NCI-H460 (cell line): ENCODE measurements around the gene PGP. TPM values are rescaled to one million over a fixed set of nuclear protein-coding genes. Genes with fewer than 3 reads are reported as not detected.

ENCODE experiments used
- DNase-seq: peaks from one replicate; pipeline ENCODE4 v3.0.0-alpha.2; 2016; ENCODE audit warnings: low read depth; ENCODE audit errors: extremely low read depth
- total RNA-seq: library from RNA; depleted of rRNA; stranded (reverse); fragments of >200 nt; shearing (Covaris generic); gene quantifications from 2 replicates; pipeline ENCODE4 v1.2.3, GENCODE V29; 2014

PGP gene
- total RNA-seq, 1 experiment from 2014 or later, result 8.6 TPM

DNA sequence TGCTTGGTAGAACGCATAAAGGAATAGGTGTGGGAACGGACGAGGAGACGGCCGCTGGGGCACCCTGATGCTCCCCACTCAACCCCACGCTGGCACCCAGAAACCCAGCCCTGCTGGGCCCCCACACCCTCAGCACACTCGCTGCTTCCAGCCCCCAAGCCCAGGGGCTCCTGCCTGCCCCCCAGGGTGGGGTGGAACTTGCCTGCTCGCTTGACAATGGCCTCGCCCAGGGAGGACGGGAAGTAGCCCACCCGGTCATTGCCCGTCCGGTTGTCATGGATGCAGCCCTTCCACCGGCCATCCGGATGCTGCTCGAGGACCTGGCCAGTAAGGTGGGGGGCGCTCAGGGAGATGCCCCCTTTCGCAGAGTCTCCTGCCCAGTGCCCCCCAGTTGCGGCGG lies 28.1 kb downstream of the PGP start:
- no peak for DNase-seq

GRCh38 chr16:2186064-2186463 lies 28.6 kb downstream of the PGP start:
- DNase-seq, result no peak

DNA sequence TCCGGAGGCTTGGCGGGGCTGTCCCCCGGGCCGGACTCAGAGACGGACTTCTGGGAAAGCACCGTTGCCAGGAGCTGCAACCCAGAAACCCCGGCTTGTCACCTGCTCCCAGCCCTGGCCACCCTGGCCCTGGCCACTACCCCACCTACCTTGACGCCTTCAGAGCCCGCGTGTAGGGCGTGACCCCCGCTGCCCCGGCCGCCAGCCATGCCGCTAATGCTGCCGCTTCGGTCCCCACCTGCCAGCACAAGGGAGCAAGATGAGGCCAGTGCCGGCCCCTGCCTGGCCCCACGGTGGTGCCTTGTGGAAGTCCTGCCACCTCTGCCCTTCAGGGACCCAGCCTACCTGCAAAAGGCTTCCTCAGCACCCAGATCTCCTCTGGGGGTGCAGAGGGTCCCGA lies 29.7 kb downstream of the PGP start:
- no peak for DNase-seq

GRCh38 chr16:2184346-2184745 lies 30.3 kb downstream of the PGP start:
- DNase-seq, result no peak

DNA sequence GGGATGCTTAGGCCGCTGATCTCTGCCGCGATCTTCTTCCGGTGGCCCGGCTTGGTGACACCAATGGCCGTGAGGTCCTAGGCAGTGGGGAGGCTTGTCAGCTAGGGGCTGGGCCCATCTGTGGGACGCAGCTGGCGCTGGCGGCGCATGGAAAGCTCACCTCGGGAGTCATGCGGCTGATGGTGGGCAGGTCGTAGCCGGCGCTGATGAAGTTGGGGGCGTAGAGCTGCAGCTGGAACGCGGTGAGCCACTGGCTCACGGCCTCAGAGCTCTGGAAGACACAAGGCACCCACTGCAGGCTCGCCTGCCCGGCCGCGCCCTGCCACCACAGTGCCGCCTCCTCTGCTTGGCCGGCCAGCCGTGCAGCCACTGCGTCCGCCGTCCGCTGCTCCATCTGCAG lies 31.0 kb downstream of the PGP start:
- no peak for DNase-seq

DNA sequence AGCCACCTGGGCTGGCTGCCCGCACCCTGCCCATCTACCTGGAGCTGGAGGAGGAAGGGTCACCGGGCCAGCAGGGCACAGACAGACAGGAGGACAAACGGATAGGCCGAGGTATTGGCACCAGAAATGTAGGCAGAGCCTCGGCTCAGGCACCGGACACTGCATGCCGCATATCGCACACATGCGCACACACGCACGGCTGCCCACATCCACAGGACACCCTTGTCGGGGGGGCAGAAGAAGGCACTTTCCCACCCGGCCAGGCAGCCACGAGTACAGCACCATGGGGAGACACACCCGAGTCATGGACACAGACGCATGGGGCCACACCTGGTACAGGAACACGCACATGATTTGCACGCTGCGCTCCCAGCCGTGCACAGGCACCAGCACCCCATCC lies 32.7 kb downstream of the PGP start:
- DNase-seq, result no peak

GRCh38 chr16:2180962-2181923 lies 33.4 kb downstream of the PGP start:
- DNase-seq, result no peak

DNA sequence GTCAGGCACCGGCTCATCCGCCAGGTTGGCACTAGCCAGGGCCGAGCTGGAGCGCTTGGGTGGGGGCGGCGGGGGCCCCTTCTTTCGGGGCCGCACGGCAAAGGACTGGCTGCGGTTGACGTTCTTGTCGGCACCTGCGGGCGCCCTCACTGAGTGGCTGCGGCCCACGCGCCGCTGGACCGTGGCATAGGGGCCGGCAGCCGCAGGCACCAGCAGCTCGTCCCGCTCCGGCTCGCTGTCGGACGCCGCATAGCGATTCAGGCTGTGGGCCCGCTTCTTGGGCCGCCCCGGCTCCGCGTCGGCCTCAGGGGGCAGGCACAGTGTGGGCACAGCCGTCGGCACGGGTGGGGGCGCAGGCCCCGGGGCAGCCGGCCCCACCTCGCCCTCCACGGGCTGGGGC lies 34.2 kb downstream of the PGP start:
- no peak for DNase-seq

- DNase-seq, result no peak
Observed at GRCh38 chr16:2179576-2179975, 35.1 kb downstream of the PGP start.

DNA sequence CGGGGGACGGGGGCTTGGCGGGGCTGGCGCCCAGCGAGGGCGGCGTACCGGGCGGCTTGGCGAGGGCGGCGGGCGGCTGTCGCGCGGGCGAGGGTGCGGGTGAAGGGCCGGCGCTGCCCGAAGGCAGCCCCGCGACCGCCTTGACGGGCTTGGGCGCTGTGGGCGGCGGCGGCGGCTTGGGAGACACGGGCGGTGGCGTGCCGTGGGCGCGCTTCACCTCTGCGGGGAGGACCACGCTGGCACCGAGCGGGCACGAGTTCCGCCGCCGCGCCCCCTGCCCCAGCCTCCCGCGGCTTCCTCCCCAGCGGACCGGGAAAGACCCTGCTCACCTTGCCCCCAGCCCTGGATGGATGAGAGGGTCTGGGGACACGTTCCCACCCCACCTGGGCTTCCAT lies 35.5 kb downstream of the PGP start:
- no peak for DNase-seq

GRCh38 chr16:2178321-2179106 lies 36.1 kb downstream of the PGP start:
- no peak for DNase-seq

GRCh38 chr16:2177561-2177960 lies 37.1 kb downstream of the PGP start:
- no peak for DNase-seq

DNA sequence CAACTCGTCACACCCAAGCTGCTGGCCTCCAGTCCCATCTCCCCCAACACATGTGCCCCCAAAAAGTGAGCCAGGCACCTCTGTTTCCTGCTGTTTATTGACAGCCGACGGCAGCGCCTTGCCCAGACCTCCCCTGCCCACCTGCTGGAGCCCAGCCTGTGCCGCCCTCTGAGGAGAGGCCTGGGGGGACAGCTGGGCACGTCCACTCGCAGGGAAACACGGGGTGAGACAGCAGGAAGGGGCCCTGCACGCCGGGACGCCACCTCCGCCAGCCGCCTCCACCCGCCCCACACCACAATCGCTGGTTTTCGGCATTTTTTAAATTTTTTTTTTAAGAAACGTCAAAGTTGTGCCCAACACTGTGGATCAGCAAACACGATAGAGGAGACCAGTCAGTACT lies 37.5 kb downstream of the PGP start:
- DNase-seq, result no peak

- DNase-seq, result no peak
Observed at GRCh38 chr16:2176047-2176446, 38.6 kb downstream of the PGP start.

GRCh38 chr16:2175454-2175853 lies 39.2 kb downstream of the PGP start:
- no peak for DNase-seq

GRCh38 chr16:2174396-2175131 lies 40.1 kb downstream of the PGP start:
- DNase-seq, result no peak

DNA sequence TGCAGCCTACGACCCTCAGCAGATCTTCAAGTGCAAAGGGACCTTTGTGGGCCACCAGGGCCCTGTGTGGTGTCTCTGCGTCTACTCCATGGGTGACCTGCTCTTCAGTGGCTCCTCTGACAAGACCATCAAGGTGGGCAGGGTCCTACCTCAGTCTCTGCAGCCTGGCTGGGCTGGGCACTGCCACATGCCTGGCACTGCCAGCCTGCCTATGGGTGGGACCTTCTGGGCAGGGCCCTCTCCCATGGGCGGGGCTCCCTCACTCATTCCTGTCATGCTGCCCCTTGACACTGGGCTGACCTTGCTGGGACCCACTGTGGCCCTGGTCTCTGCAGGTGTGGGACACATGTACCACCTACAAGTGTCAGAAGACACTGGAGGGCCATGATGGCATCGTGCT lies 40.7 kb downstream of the PGP start:
- DNase-seq, result no peak

DNA sequence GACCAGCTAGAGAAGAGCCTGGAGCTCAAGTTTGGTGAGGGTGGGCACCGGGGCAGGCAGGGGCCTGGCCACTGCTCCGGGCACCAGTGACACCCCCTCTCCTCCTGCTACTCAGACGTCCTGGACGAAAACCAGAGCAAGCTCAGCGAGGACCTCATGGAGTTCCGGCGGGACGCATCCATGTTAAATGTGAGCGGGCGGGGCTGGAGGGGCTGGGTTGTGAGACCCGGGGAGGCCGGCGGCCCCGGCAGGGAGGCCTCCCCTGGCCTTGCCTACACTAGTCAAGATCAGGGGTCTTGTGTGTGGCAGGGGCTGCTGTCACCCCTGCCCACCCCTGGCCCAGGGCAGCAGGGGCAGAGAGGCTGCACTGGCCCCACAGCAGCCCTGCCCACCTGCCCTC lies 41.3 kb downstream of the PGP start:
- no peak for DNase-seq

DNA sequence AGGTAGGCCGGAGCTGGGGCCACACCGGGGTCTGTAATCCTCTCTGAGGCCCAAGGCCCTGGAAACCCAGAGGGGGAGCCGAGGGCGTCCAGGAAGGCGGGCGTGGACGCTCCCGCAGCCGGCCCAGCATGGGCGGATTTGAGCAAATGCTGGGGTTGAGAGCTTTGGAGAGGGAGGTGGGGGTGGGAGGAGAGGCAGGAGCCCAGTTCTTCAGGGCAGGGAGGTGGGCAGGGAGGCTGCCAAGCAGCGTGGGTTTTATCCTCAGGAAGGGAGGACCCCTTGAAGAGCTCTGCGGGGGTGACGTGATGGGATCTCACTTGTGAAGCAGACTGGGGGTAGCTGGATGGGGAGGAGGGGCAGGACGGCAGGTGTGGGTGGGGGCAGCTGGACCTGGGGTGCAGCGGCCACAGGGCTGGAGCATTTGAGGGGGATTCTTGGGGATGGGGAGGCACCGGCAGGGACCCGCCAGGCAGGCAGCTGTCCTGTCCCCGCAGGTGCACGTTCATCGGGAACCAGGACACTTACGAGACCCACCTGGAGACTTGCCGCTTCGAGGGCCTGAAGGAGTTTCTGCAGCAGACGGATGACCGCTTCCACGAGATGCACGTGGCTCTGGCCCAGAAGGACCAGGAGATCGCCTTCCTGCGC lies 41.8 kb downstream of the PGP start:
- DNase-seq, result no peak

DNA sequence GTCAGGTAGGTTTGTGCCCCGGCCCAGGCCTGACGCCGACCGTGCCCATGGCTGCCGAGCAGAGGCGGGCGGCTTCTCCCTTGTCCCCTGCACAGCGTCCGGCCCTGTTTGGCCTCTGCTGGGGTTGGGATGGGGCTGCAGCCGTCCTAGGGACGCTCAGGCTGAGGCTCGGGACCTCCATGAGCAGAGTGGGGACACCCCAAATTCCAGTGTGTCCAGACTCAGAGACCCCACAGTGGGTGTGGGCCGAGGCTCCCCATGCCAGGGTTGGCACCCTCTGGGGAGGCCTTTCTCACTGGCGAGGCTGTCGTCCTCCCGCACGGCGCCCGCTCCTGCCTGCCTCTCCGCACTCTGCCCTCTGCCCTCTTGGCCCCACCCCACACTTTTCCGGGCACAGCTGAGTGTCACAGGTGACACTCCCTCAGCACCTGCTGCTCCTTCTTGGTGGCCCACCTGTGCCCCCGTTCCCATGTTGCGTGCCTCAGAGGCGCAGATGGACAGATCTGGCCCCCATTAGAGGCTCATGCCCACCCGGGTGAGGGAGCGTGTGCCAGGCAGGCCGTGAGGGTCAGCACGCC lies 43.0 kb downstream of the PGP start:
- DNase-seq, result no peak
